Suprapubic skin (tissue), 4 donors: ENCODE data around the gene AAMP.

Experiments
- CTCF ChIP-seq, 2 donors: fragments of 200-600 bp in 1 of 2; fragments of 450-650 bp in 1 of 2; sonication (generic) in 1 of 2; IDR thresholded peaks; one replicate each; pipeline ENCODE4 v1.5.1; 2016 to 2019; ENCODE audit warnings: antibody characterized with exemption in 2 of 2, mild to moderate bottlenecking in 1 of 2, moderate library complexity in 1 of 2
- EP300 ChIP-seq: sonication (generic); formaldehyde crosslinking; IDR thresholded peaks from one replicate; pipeline ENCODE4 v1.6.1; 2017; ENCODE audit warnings: antibody characterized with exemption
- POLR2A ChIP-seq, 2 donors: fragments of 450-650 bp; IDR thresholded peaks; one replicate each; pipeline ENCODE4 v1.6.1; 2017; ENCODE audit warnings: antibody characterized with exemption in 2 of 2, mild to moderate bottlenecking in 2 of 2, moderate library complexity in 2 of 2
- POLR2AphosphoS5 ChIP-seq, 3 donors: sonication (generic); formaldehyde crosslinking; IDR thresholded peaks; one replicate each; pipeline ENCODE4 v1.6.1; 2017; ENCODE audit warnings: antibody characterized with exemption in 3 of 3

GRCh38 chr2:218310853-218311540 is 41.1 kb upstream of the AAMP start:
- no peak for TF ChIP-seq POLR2AphosphoS5 (IDR thresholded peaks at IDR 0.05)
- TF ChIP-seq POLR2A (IDR thresholded peaks at IDR 0.05): no peak
- TF ChIP-seq CTCF (IDR thresholded peaks at IDR 0.05): no peak
- no peak for TF ChIP-seq EP300
